K562 (cell line): ENCODE measurements around the gene PYGB. TPM values are rescaled to one million over a fixed set of nuclear protein-coding genes. Genes with fewer than 3 reads are reported as not detected.

ENCODE experiments used
- ATAC-seq: fragments of 200-7000 bp; cut with Tn5 transposase; 3 replicates; pipeline ENCODE4 v1.9.1; 2020; ENCODE audit warnings: moderate library complexity
- BruUV-seq: library from RNA; stranded (reverse); fragments of 400-500 nt; replicated peaks from 2 replicates; lab custom pipeline; 2021; lab: Mats Ljungman, UMichigan
- CTCF ChIA-PET: fragments of 300-600 bp; formaldehyde crosslinking; extraction: SDS; loops from one replicate; lab custom pipeline; 2021; ENCODE audit warnings: low intra/inter-chr PET ratio; lab: Yijun Ruan, JAX
- POLR2A ChIA-PET: fragments of 300-600, 350-650 bp; sonication (Branson Sonifier 250); formaldehyde crosslinking; extraction: SDS; loops from one replicate; lab custom pipeline; 2021; ENCODE audit warnings: antibody characterized with exemption, inconsistent platforms; lab: Yijun Ruan, JAX
- DNase-seq, 4 experiments: peaks; one replicate each; pipeline versions ENCODE4 v3.0.0 to v3.0.0-alpha.2; 2011 to 2018; ENCODE audit warnings: low spot score in 3 of 4, mixed read lengths in 3 of 4; ENCODE audit errors: extremely low read depth in 1 of 4
- FAIRE-seq: peaks from 2 replicates; lab custom pipeline; 2011; peaks lifted over from hg19 to GRCh38; lab: Jason Lieb, UNC
- H2AFZ ChIP-seq: 2 replicates; pipeline ENCODE4 v1.6.0; 2011; ENCODE audit warnings: low read depth, low read length, control low read depth, inconsistent platforms
- H3K27ac ChIP-seq: fragments of 200-600 bp; 3 replicates; pipeline ENCODE4 v1.8.0; 2011; ENCODE audit warnings: low read depth, mild to moderate bottlenecking, control low read depth, inconsistent platforms, low read length, moderate library complexity, mixed read lengths; ENCODE audit errors: extremely low read depth
- H3K27me3 ChIP-seq, 2 experiments: fragments of 300-600 bp in 1 of 2; 2 replicates in 1 of 2; 3 replicates in 1 of 2; pipeline versions ENCODE4 v1.6.0 to v1.8.0; 2011; ENCODE audit warnings: inconsistent platforms in 2 of 2, low read length in 2 of 2, mild to moderate bottlenecking in 1 of 2, mixed read lengths in 1 of 2, moderate library complexity in 1 of 2; ENCODE audit not compliant: control insufficient read depth in 2 of 2, insufficient read depth in 2 of 2
- H3K36me3 ChIP-seq: fragments of 300-600 bp; 3 replicates; pipeline ENCODE4 v1.8.0; 2011; ENCODE audit warnings: mild to moderate bottlenecking, low read length, inconsistent platforms; ENCODE audit not compliant: control insufficient read depth, insufficient read depth
- H3K4me1 ChIP-seq, 2 experiments: fragments of 200-600 bp in 1 of 2; replicated peaks in 1 of 2; 2 replicates in 1 of 2; 3 replicates in 1 of 2; pipeline versions ENCODE4 v1.5.1 to v1.8.0; 2011; ENCODE audit warnings: inconsistent platforms in 2 of 2, low read length in 2 of 2, mild to moderate bottlenecking in 1 of 2, mixed read lengths in 1 of 2, moderate library complexity in 1 of 2; ENCODE audit not compliant: control insufficient read depth in 2 of 2, insufficient read depth in 2 of 2
- H3K4me2 ChIP-seq: 2 replicates; pipeline ENCODE4 v1.6.1; 2011; ENCODE audit warnings: low read length, control low read depth, inconsistent platforms, mixed read lengths; ENCODE audit not compliant: insufficient read depth
- H3K4me3 ChIP-seq: fragments of 200-600 bp; sonication (generic), shearing (Covaris generic); 2 replicates; pipeline ENCODE4 v1.5.1; 2016; ENCODE audit warnings: control low read depth, inconsistent platforms
- H3K79me2 ChIP-seq: fragments of 200-600 bp; 3 replicates; pipeline ENCODE4 v1.8.0; 2011; ENCODE audit warnings: low read length, inconsistent platforms; ENCODE audit not compliant: control insufficient read depth, insufficient read depth
- H3K9ac ChIP-seq, 2 experiments: 2 replicates each; pipeline versions ENCODE4 v1.6.0 to v1.6.1; 2011; ENCODE audit warnings: low read depth in 2 of 2, low read length in 2 of 2, control low read depth in 1 of 2, inconsistent platforms in 1 of 2, mild to moderate bottlenecking in 1 of 2, mixed read lengths in 1 of 2; ENCODE audit not compliant: insufficient read depth in 1 of 2
- H3K9me1 ChIP-seq: one replicate; pipeline ENCODE4 v1.6.0; 2011; ENCODE audit warnings: inconsistent platforms, mild to moderate bottlenecking, low read length, moderate library complexity; ENCODE audit not compliant: control insufficient read depth, insufficient read depth
- H3K9me3 ChIP-seq: replicated peaks from 2 replicates; pipeline ENCODE4 v1.5.1; 2011; ENCODE audit warnings: low read depth, low read length, inconsistent platforms; ENCODE audit not compliant: control insufficient read depth, insufficient read depth
- H4K20me1 ChIP-seq: replicated peaks from 2 replicates; pipeline ENCODE4 v1.6.1; 2011; ENCODE audit warnings: low read length, inconsistent platforms, mixed read lengths; ENCODE audit not compliant: control insufficient read depth, insufficient read depth
- CTBP1 ChIP-seq: fragments of 450-650 bp; IDR thresholded peaks from 2 replicates; pipeline ENCODE4 v1.6.1; 2016; ENCODE audit warnings: borderline replicate concordance
- MTA3 ChIP-seq: fragments of 450-650 bp; formaldehyde crosslinking; IDR thresholded peaks from 2 replicates; pipeline ENCODE4 v1.6.1; 2017; ENCODE audit warnings: mild to moderate bottlenecking, borderline replicate concordance
- PRPF4 ChIP-seq: fragments of 200-400 bp; formaldehyde crosslinking; IDR thresholded peaks from one replicate; pipeline ENCODE4 v1.6.1; 2017; ENCODE audit warnings: low read length, low read depth, mild to moderate bottlenecking; ENCODE audit not compliant: insufficient read depth, poor library complexity, severe bottlenecking
- SFPQ ChIP-seq: fragments of 200-400 bp; formaldehyde crosslinking; IDR thresholded peaks from 2 replicates; pipeline ENCODE4 v1.6.1; 2017; ENCODE audit warnings: mild to moderate bottlenecking, low read depth, low read length, moderate library complexity
- SMAD2 ChIP-seq: fragments of 150-350 bp; IDR thresholded peaks from 2 replicates; pipeline ENCODE4 v1.6.1; 2014; ENCODE audit warnings: low read depth, mild to moderate bottlenecking, low read length
- ZBTB12 ChIP-seq: fragments of 250-450 bp; sonication (Bioruptor Pico); IDR thresholded peaks from 2 replicates; pipeline ENCODE4 v1.4.0; 2020
- ZNF121 ChIP-seq: sonication (generic); formaldehyde crosslinking; conservative IDR thresholded peaks from 2 replicates; pipeline ENCODE4 v1.8.0; 2022; ENCODE audit warnings: missing genetic modification reagents
- ZNF398 ChIP-seq: fragments of 250-450 bp; sonication (Bioruptor Pico); IDR thresholded peaks from 2 replicates; pipeline ENCODE4 v1.8.0; 2021; ENCODE audit warnings: moderate library complexity, mild to moderate bottlenecking, inconsistent platforms
- ZNF77 ChIP-seq: fragments of 250-450 bp; sonication (Bioruptor Pico); IDR thresholded peaks from 2 replicates; pipeline ENCODE4 v1.5.0; 2020
- WGBS: fragments of 100-300 bp; shearing (Covaris generic); methylation state at CpG from one replicate; pipeline ENCODE4 v1.1.6; 2016; ENCODE audit warnings: low coverage, mixed read lengths; ENCODE audit not compliant: insufficient coverage; ENCODE audit errors: missing lambda C conversion rate; 5-methylcytosine and 5-hydroxymethylcytosine counted together
- in situ Hi-C: fragments of 300-500 bp; cut with MboI; formaldehyde crosslinking; loops from 4 replicates; pipeline ENCODE4 v1.15.0; 2018; ENCODE audit warnings: inconsistent platforms, mixed read lengths
- intact Hi-C: fragments of 100-400 bp; cut with micrococcal nuclease; formaldehyde crosslinking; loops from 2 replicates; pipeline ENCODE4 v1.14.2; 2022
- polyA plus RNA-seq, 8 experiments: library from polyadenylated mRNA; depleted of rRNA in 4 of 8; stranded (reverse) in 5 of 8; unstranded in 3 of 8; fragments of >200 nt; fragmentation: Nextera tagmentation in 2 of 8; fragmentation: Illumina TruSeq in 1 of 8; extraction: Ambion mirVana in 2 of 8; extraction: Trizol in 1 of 8; gene quantifications; 2 replicates each; pipeline versions ENCODE4 v1.2.1 to v1.2.3, GENCODE V29; 2011 to 2014; ENCODE audit warnings: inconsistent platforms in 1 of 8, missing spikeins in 1 of 8
- total RNA-seq, 7 experiments: library from RNA; depleted of rRNA in 6 of 7; stranded (reverse); fragments of >200 nt in 6 of 7; fragmentation: Illumina TruSeq in 2 of 7; extraction: Trizol in 2 of 7; gene quantifications; 2 replicates each; pipeline versions ENCODE4 v1.2.1 to v1.2.3, GENCODE V29; 2011 to 2021; ENCODE audit warnings: low replicate concordance in 1 of 7

PYGB gene
- total and polyA plus RNA-seq, 9 of the 15 experiments (the other 6 are each of a cell fraction or from before 2014, with no cell fraction given): 0.34 to 18.0 (median 9.8) TPM

GRCh38 chr20:25213566-25214425 lies 34.1 kb upstream of the PYGB start:
- Histone ChIP-seq H3K4me3 (no peak overlapping the region), H3K27me3 (no peaks in the 10 kb centered on the region), H3K27ac (no peak overlapping the region), H3K4me2 (no peak overlapping the region), H3K9ac (no peak overlapping the region; a peak in 1 of 4 replicates), H3K9me1 (no peaks in the 10 kb centered on the region), H3K36me3 (peaks cover 41% of the 10 kb centered on the region; the same call in 2 of the 3 replicates), H3K79me2 (no peaks in the 10 kb centered on the region), H2AFZ (no peak overlapping the region), H3K9me3 (no peaks in the 10 kb centered on the region), H4K20me1 (no peaks in the 10 kb centered on the region), H3K4me1 (no peaks in the 10 kb centered on the region; a peak in 2 of 5 replicates)
- WGBS: 89% methylated on average over 17 of the region's 21 CpGs
- POLR2A ChIA-PET: interaction anchor here (0.6 kb wide), 2 partner anchors 26 to 27 kb away, joined by 3 to 4 read pairs; no protein-coding TSS in a partner anchor
- no peak for ATAC-seq
- TF ChIP-seq ZNF121 (CRISPR knock-in tag): peak; percentile 72
- TF ChIP-seq CTBP1: no peak
- no peak for DNase-seq
- in situ Hi-C loops (no loop called here), intact Hi-C loops (no loop called here)
- BruUV-seq: no TSS peak
- CTCF ChIA-PET: no interaction called here
- no peak for FAIRE-seq

GRCh38 chr20:25214426-25214790 lies 33.5 kb upstream of the PYGB start:
- Histone ChIP-seq H3K9me1 (no peaks in the 10 kb centered on the region), H3K4me2 (no peak overlapping the region), H3K79me2 (no peaks in the 10 kb centered on the region), H2AFZ (no peak overlapping the region), H3K27ac (no peak overlapping the region), H3K27me3 (no peaks in the 10 kb centered on the region), H3K36me3 (peaks cover 41% of the 10 kb centered on the region; the same call in 2 of the 3 replicates), H3K4me1 (no peaks in the 10 kb centered on the region; a peak in 2 of 5 replicates), H3K9me3 (no peaks in the 10 kb centered on the region), H3K9ac (no peak overlapping the region; a peak in 1 of 4 replicates), H3K4me3 (no peak overlapping the region), H4K20me1 (no peaks in the 10 kb centered on the region)
- DNase-seq: no peak
- ChIA-PET POLR2A (interaction anchor here (0.6 kb wide), 1 partner anchor 25 kb away, joined by 3 read pairs; no protein-coding TSS in a partner anchor), CTCF (no interaction called here)
- intact Hi-C loops: no loop called here
- BruUV-seq: no TSS peak
- in situ Hi-C loops: no loop called here
- 95% methylated on average over 7 of the region's 7 CpGs for WGBS
- no peak for FAIRE-seq
- no peak for ATAC-seq
- TF ChIP-seq ZNF77 (CRISPR knock-in tag) (no peak), SMAD2 (no peak), SFPQ (no peak), PRPF4 (no peak), MTA3 (no peak), ZBTB12 (CRISPR knock-in tag) (no peak), ZNF398 (CRISPR knock-in tag) (no peak)
